Measurements from ENCODE around the gene DCAF15.

- TF ChIP-seq CTCF (IDR thresholded peaks at IDR 0.05 in 4 of 5, conservative IDR thresholded peaks at IDR 0.05 in 1 of 5), result no peak
- TF ChIP-seq POLR2A (IDR thresholded peaks at IDR 0.05), result no peak
These were observed 25.5 kb downstream of the DCAF15 start for GRCh38 chr19:13977803-13978202.
